HUES48 (cell line): ENCODE data around the gene TNS3.

Source experiments
- H3K27ac ChIP-seq: one replicate; pipeline ENCODE4 v1.7.0; 2013; ENCODE audit warnings: low read depth, low read length, inconsistent platforms
- H3K27me3 ChIP-seq: 2 replicates; pipeline ENCODE4 v1.6.1; 2013; ENCODE audit warnings: mild to moderate bottlenecking, low read length; ENCODE audit not compliant: control insufficient read depth, insufficient read depth
- H3K36me3 ChIP-seq: 2 replicates; pipeline ENCODE4 v1.6.1; 2013; ENCODE audit warnings: low read length; ENCODE audit not compliant: control insufficient read depth, insufficient read depth
- H3K4me1 ChIP-seq: 2 replicates; pipeline ENCODE4 v1.6.1; 2013; ENCODE audit warnings: mild to moderate bottlenecking, low read length; ENCODE audit not compliant: control insufficient read depth, insufficient read depth
- H3K4me3 ChIP-seq: 2 replicates; pipeline ENCODE4 v1.5.1; 2013; ENCODE audit warnings: mild to moderate bottlenecking, low read depth, low read length
- H3K9ac ChIP-seq: 2 replicates; pipeline ENCODE4 v1.6.1; 2013; ENCODE audit warnings: mild to moderate bottlenecking, low read depth, low read length, moderate library complexity
- H3K9me3 ChIP-seq: 2 replicates; pipeline ENCODE4 v1.6.1; 2013; ENCODE audit warnings: low read length; ENCODE audit not compliant: control insufficient read depth, insufficient read depth

Gene TNS3

GRCh38 chr7:47571331-47572093 is 10.4 kb downstream of the TNS3 start:
- Histone ChIP-seq H3K27ac (peak overlapping the region; percentile 10), H3K4me1 (peaks cover 19% of the 10 kb centered on the region), H3K36me3 (no peaks in the 10 kb centered on the region), H3K27me3 (no peaks in the 10 kb centered on the region), H3K4me3 (no peak overlapping the region), H3K9ac (no peak overlapping the region), H3K9me3 (no peaks in the 10 kb centered on the region)

DNA sequence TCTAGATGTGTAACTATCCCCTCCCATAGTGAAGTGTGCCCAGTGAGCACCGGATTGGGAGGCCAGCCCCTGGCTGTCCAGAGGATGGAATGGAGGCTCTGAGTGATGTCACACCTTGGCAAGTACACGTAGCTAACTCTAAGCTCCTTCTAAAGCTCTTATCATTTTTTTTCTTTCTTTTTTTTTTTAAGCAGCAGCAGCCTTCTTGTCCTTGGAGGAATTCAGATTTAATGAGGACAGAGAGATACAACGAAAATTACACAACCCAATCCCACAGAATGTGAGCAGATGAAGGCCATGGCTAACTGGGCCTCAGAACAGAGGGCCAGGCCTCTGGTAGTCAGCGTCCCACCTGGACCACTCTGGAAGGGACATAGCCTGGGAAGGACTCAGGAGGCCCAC is 11.3 kb downstream of the TNS3 start:
- H3K9ac ChIP-seq = no peak overlapping the region
- H3K27me3 ChIP-seq = no peaks in the 10 kb centered on the region
- no peak overlapping the region for H3K27ac ChIP-seq
- no peaks in the 10 kb centered on the region for H3K36me3 ChIP-seq
- H3K4me3 ChIP-seq = no peak overlapping the region
- H3K4me1 ChIP-seq = peaks cover 19% of the 10 kb centered on the region
- no peaks in the 10 kb centered on the region for H3K9me3 ChIP-seq

DNA sequence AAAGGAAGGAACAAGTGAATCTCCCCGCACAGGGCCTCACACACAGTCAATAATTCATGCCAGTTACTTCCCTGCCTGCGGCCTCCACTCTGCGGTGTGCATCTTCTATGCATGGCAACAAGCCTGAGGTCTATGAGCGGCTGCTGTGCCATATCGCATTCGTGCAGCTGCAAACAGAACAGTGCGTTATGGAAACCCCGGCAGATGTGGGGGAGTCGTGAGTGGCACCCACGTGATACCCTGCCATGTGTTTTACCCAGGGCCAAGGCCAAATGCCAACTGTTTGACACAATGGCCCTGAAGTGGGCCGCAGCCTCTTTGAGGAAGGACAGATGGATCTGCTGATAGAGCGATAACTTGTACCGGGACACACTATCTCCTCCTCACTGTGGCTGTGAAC is 13.4 kb downstream of the TNS3 start:
- Histone ChIP-seq H3K4me1 (peaks cover 12% of the 10 kb centered on the region), H3K36me3 (no peaks in the 10 kb centered on the region), H3K9me3 (no peaks in the 10 kb centered on the region), H3K27ac (no peak overlapping the region), H3K27me3 (no peaks in the 10 kb centered on the region), H3K4me3 (no peak overlapping the region), H3K9ac (no peak overlapping the region)

DNA sequence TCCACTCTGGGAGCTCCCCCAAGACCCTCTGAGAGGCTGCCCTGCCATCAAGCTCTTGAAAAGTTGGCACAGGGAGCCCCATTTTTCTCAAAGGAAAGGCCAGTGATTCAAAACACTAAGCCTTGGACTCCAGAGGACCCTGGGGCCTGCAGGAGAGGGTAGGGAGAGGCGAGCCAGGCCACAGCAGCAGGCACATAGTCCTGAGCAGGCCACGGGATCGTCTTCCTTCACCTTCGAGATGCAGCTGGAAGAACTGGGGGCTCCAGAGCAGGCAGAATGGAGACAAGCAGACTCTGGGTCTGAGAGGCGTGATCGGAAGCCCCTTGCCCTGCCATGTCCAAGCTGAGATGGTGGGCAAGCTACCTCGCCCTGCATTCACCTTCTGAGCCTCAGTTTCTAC is 13.9 kb downstream of the TNS3 start:
- H3K9me3 ChIP-seq = no peaks in the 10 kb centered on the region
- no peak overlapping the region for H3K9ac ChIP-seq
- H3K27ac ChIP-seq = no peak overlapping the region
- no peaks in the 10 kb centered on the region for H3K27me3 ChIP-seq
- no peak overlapping the region for H3K4me3 ChIP-seq
- H3K4me1 ChIP-seq = peaks cover 7% of the 10 kb centered on the region
- no peaks in the 10 kb centered on the region for H3K36me3 ChIP-seq

DNA sequence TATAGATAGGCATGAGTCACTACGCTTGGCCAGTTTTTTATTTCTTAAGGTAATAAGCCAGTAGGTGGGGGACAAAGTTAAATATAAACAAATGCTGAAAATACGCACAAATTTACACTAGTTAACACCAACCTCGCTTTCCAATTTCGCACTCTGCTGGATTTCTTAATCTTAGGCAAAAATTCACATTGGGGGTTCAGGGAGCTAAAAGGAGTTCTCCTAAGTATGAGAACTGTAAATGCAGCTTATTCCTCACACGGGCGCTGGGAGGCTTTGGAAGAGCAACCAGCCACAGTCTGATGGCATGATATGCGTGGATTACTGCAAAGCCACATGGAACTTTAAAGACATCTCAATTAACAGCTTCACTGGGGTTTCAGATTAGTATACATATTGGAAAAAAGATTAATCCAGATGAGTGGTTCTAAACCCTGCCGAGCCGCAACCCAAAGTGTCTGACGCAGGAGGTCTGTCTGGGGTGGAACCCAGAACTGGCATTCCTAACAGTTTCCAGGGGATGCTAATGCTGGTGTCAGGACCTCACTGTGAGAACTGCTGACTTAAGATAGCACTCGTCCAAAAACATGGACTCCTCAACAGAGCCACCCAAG is 16.2 kb downstream of the TNS3 start:
- Histone ChIP-seq H3K9me3 (no peaks in the 10 kb centered on the region), H3K36me3 (no peaks in the 10 kb centered on the region), H3K27ac (no peak overlapping the region), H3K27me3 (no peaks in the 10 kb centered on the region), H3K4me3 (no peak overlapping the region), H3K9ac (no peak overlapping the region), H3K4me1 (peaks cover 3% of the 10 kb centered on the region; the same call in 1 of the 2 replicates)

GRCh38 chr7:47563521-47563920 is 18.4 kb downstream of the TNS3 start:
- H3K4me1 ChIP-seq = no peaks in the 10 kb centered on the region
- no peak overlapping the region for H3K9ac ChIP-seq
- no peak overlapping the region for H3K4me3 ChIP-seq
- H3K27ac ChIP-seq = no peak overlapping the region
- H3K36me3 ChIP-seq = no peaks in the 10 kb centered on the region
- H3K27me3 ChIP-seq = no peaks in the 10 kb centered on the region
- no peaks in the 10 kb centered on the region for H3K9me3 ChIP-seq

- no peaks in the 10 kb centered on the region for H3K27me3 ChIP-seq
- no peak overlapping the region for H3K27ac ChIP-seq
- H3K9ac ChIP-seq = no peak overlapping the region
- peaks cover 13% of the 10 kb centered on the region; the same call in 1 of the 2 replicates for H3K4me1 ChIP-seq
- H3K36me3 ChIP-seq = no peaks in the 10 kb centered on the region
- no peaks in the 10 kb centered on the region for H3K9me3 ChIP-seq
- no peak overlapping the region for H3K4me3 ChIP-seq
These were observed 20.0 kb downstream of the TNS3 start for GRCh38 chr7:47561715-47562446.

DNA sequence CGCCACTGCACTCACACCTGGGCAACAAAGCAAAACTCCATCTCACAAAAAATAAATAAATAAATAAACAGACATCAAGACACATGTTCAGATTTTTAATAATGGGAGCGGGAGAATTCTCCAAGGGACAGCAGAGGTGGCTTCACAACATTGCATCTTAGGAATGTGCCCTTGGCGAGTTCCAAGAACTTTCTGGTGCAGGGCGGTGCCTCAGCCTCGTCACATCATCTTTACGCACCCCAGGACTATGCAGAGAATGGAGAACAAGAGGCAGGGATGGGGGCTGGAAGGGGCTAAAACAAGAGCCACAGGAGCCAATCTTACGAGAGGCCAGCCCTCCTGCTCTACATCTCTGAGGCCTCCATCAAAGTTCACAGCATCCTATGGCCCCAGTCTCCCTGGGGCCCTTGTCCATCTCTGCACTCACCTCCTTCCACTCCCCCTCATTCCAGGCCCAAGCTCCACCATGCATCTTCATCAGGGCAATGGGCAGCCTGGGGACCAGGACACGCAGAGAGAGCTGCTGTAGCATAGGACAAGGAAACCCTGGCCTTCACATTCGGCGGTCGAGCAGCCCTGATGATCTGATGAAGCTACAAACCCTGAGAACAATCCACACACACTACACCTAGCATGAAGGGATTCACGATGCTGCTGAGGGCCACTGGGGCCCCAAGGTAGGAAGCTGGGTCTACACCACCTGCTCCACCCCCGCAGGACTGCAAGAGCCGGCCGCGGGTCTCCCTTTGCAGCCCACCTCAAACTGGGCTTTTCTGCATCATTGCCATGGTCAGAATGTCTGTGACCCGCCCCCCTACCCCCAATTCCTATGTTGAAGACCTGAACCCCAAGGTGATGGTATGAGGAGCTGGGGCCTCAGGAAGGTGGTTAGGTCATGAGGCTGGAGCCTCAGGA is 22.3 kb downstream of the TNS3 start:
- no peak overlapping the region for H3K27ac ChIP-seq
- no peaks in the 10 kb centered on the region for H3K27me3 ChIP-seq
- H3K4me1 ChIP-seq = peaks cover 14% of the 10 kb centered on the region; the same call in 1 of the 2 replicates
- H3K4me3 ChIP-seq = no peak overlapping the region
- H3K9ac ChIP-seq = no peak overlapping the region
- no peaks in the 10 kb centered on the region for H3K36me3 ChIP-seq
- H3K9me3 ChIP-seq = no peaks in the 10 kb centered on the region

DNA sequence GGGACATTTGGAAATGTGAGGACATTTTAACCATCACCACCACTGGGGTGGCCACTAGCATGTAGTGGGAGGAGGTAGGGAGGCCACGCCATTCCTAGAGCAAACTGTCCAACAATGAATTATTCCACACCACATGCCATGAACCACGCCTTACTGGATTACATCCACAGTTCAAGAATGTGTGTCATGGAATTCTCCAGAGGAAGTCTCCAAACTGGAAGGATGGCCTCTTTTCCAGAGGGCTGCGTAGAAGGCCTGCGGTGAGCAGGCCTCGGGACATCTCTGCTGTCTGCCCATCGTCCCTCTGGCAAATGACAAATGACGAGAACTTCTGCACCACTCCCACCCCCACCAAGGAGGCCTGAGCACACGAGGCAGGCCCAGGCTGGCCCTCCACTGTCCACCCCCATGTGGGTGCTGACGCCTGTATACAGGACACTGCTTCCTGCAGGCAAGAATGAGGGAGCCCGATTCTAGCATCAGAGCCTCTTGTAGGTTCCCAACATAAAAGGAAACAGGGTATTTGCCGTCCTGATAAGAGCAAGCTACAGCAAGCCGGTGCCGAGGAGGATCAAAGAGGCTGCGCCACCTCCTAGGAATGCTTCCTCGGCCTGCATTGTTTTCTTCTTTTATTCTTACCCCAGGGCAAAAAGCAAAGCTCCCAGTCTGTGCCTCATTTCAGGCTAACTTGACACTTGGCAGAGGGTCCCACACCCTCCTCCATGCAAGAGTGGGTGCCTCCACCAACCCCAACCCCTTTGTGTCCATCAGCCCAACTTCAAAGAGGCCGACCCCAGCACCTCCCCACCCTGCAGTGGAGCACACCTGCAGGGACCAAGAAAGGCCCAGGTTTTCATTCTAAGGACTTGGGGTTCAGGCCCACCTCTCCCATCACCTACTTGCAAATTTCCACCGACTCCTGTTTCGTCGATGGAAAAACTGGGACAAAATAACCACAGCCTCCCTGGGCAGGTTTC is 23.9 kb downstream of the TNS3 start:
- Histone ChIP-seq H3K4me1 (peaks cover 14% of the 10 kb centered on the region; the same call in 1 of the 2 replicates), H3K9me3 (no peaks in the 10 kb centered on the region), H3K36me3 (no peaks in the 10 kb centered on the region), H3K9ac (no peak overlapping the region), H3K4me3 (no peak overlapping the region), H3K27me3 (no peaks in the 10 kb centered on the region), H3K27ac (peak overlapping the region; percentile 8)

- Histone ChIP-seq H3K9ac (no peak overlapping the region), H3K36me3 (no peaks in the 10 kb centered on the region), H3K4me1 (peaks cover 14% of the 10 kb centered on the region; the same call in 1 of the 2 replicates), H3K27me3 (no peaks in the 10 kb centered on the region), H3K4me3 (no peak overlapping the region), H3K27ac (no peak overlapping the region), H3K9me3 (no peaks in the 10 kb centered on the region)
These were observed 24.6 kb downstream of the TNS3 start for GRCh38 chr7:47557317-47557693.
